K562 (cell line): ENCODE data around the gene OR4D2. TPM values are rescaled to one million over a fixed set of nuclear protein-coding genes. Genes with fewer than 3 reads are reported as not detected.

ENCODE experiments used
- EP300 ChIP-seq: IDR thresholded peaks from 2 replicates; pipeline ENCODE4 v1.6.1; 2012; ENCODE audit warnings: low read length, improper control_type of control experiment
- ESRRA ChIP-seq: fragments of 450-650 bp; IDR thresholded peaks from 2 replicates; pipeline ENCODE4 v1.6.1; 2014; ENCODE audit warnings: low read depth, mild to moderate bottlenecking, moderate library complexity, borderline replicate concordance
- FIP1L1 ChIP-seq: fragments of 200-400 bp; formaldehyde crosslinking; IDR thresholded peaks from 2 replicates; pipeline ENCODE4 v1.6.1; 2018; ENCODE audit warnings: mild to moderate bottlenecking, low read depth, low read length; ENCODE audit not compliant: poor library complexity, severe bottlenecking
- GTF2E2 ChIP-seq: fragments of 200-800 bp; sonication (Bioruptor generic); IDR thresholded peaks from 2 replicates; pipeline ENCODE4 v1.6.1; 2016; ENCODE audit warnings: missing genetic modification characterization, missing compliant biosample characterization
- JUND ChIP-seq, 2 experiments: IDR thresholded peaks; 2 replicates in 1 of 2; 3 replicates in 1 of 2; pipeline ENCODE4 v1.6.1; 2011; ENCODE audit warnings: borderline replicate concordance in 2 of 2, low read depth in 2 of 2, low read length in 2 of 2, improper control_type of control experiment in 1 of 2, missing biosample characterization in 1 of 2, missing genetic modification characterization in 1 of 2, missing genetic modification reagents in 1 of 2
- NCOA4 ChIP-seq: fragments of 450-650 bp; IDR thresholded peaks from 2 replicates; pipeline ENCODE4 v1.6.1; 2018; ENCODE audit warnings: mild to moderate bottlenecking; ENCODE audit not compliant: partially characterized antibody
- RBM25 ChIP-seq: fragments of 200-400 bp; formaldehyde crosslinking; IDR thresholded peaks from 2 replicates; pipeline ENCODE4 v1.6.1; 2018; ENCODE audit warnings: low read length, low read depth, moderate library complexity; ENCODE audit not compliant: severe bottlenecking
- ZNF830 ChIP-seq: fragments of 250-450 bp; sonication (Bioruptor Pico); IDR thresholded peaks from 2 replicates; pipeline ENCODE4 v1.5.0; 2021; ENCODE audit warnings: mild to moderate bottlenecking
- polyA plus RNA-seq, 8 experiments: library from polyadenylated mRNA; depleted of rRNA in 4 of 8; stranded (reverse) in 5 of 8; unstranded in 3 of 8; fragments of >200 nt; fragmentation: Nextera tagmentation in 2 of 8; fragmentation: Illumina TruSeq in 1 of 8; extraction: Ambion mirVana in 2 of 8; extraction: Trizol in 1 of 8; gene quantifications; 2 replicates each; pipeline versions ENCODE4 v1.2.1 to v1.2.3, GENCODE V29; 2011 to 2014; ENCODE audit warnings: inconsistent platforms in 1 of 8, missing spikeins in 1 of 8
- total RNA-seq, 7 experiments: library from RNA; depleted of rRNA in 6 of 7; stranded (reverse); fragments of >200 nt in 6 of 7; fragmentation: Illumina TruSeq in 2 of 7; extraction: Trizol in 2 of 7; gene quantifications; 2 replicates each; pipeline versions ENCODE4 v1.2.1 to v1.2.3, GENCODE V29; 2011 to 2021; ENCODE audit warnings: low replicate concordance in 1 of 7
- TF ChIP-seq, protein P1 (sequence below): sonication (generic); formaldehyde crosslinking; IDR thresholded peaks from 2 replicates; pipeline ENCODE4 v1.8.0; 2023; ENCODE audit warnings: mild to moderate bottlenecking, missing genetic modification reagents
- TF ChIP-seq, protein P2 (sequence below): IDR thresholded peaks from 3 replicates; pipeline ENCODE4 v1.6.1; 2011; ENCODE audit warnings: borderline replicate concordance, mild to moderate bottlenecking; ENCODE audit not compliant: insufficient read length, insufficient read depth
- TF ChIP-seq, protein P3 (sequence below): fragments of 450-650 bp; IDR thresholded peaks from 2 replicates; pipeline ENCODE4 v1.6.1; 2016; ENCODE audit warnings: missing biosample characterization, missing genetic modification characterization
- TF ChIP-seq, protein P4 (sequence below): sonication (generic); formaldehyde crosslinking; IDR thresholded peaks from 2 replicates; pipeline ENCODE4 v1.8.0; 2022; ENCODE audit warnings: missing genetic modification reagents, mild to moderate bottlenecking, moderate library complexity, borderline replicate concordance
- TF ChIP-seq, protein P5 (sequence below): fragments of 250-450 bp; sonication (Bioruptor Pico); IDR thresholded peaks from 2 replicates; pipeline ENCODE4 v1.5.0; 2021
- TF ChIP-seq, protein P6 (sequence below): fragments of 150-350 bp; IDR thresholded peaks from 2 replicates; pipeline ENCODE4 v1.6.1; 2014; ENCODE audit warnings: low read depth, mild to moderate bottlenecking, low read length, borderline replicate concordance

OR4D2 gene
- total and polyA plus RNA-seq, 9 of the 15 experiments (the other 6 are each of a cell fraction or from before 2014, with no cell fraction given) = not detected

DNA sequence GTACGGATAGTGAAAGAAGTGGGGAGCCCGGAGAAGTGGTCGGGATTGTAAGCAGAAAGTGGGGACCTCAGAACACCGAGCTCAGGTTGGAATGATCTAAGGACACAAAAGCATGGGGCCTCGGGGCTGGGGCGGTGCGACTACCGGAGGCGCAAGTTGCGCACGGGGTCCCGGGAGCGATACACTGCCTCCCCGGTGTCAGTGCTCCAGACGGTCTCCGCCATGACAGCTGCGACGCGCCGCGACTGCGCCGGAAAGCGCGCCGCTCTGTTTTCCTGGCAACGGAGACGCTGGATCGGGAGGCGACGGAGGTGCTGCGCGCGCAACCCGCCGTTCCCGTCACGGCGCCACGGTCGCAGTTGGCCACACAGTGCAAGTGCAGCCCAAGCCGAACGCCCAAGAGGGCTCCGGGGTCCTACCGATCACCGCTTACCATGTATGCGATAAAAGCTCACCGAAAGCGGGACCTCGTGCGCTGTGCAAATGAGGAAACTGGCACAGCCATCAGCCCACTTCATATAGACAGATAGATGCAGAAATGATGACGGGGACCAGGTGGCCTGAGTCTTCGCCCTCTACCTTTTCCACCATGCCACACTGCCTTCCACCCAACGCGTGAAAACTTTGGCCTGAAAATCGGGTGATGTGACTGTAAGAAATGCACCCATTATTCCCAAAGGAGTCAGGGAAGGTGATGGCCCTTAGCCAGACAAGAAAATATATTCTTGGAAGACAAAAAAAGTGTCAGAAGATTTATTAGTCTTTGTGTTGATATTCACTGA is 52.4 kb downstream of the OR4D2 start, which contains the start of gene MKS1 (continued):
- TF ChIP-seq, protein P1, sequence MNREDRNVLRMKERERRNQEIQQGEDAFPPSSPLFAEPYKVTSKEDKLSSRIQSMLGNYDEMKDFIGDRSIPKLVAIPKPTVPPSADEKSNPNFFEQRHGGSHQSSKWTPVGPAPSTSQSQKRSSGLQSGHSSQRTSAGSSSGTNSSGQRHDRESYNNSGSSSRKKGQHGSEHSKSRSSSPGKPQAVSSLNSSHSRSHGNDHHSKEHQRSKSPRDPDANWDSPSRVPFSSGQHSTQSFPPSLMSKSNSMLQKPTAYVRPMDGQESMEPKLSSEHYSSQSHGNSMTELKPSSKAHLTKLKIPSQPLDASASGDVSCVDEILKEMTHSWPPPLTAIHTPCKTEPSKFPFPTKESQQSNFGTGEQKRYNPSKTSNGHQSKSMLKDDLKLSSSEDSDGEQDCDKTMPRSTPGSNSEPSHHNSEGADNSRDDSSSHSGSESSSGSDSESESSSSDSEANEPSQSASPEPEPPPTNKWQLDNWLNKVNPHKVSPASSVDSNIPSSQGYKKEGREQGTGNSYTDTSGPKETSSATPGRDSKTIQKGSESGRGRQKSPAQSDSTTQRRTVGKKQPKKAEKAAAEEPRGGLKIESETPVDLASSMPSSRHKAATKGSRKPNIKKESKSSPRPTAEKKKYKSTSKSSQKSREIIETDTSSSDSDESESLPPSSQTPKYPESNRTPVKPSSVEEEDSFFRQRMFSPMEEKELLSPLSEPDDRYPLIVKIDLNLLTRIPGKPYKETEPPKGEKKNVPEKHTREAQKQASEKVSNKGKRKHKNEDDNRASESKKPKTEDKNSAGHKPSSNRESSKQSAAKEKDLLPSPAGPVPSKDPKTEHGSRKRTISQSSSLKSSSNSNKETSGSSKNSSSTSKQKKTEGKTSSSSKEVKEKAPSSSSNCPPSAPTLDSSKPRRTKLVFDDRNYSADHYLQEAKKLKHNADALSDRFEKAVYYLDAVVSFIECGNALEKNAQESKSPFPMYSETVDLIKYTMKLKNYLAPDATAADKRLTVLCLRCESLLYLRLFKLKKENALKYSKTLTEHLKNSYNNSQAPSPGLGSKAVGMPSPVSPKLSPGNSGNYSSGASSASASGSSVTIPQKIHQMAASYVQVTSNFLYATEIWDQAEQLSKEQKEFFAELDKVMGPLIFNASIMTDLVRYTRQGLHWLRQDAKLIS = no peak
- no peak for TF ChIP-seq NCOA4
- no peak for TF ChIP-seq RBM25
- TF ChIP-seq ZNF830 (CRISPR knock-in tag) = no peak
- TF ChIP-seq, protein P2, sequence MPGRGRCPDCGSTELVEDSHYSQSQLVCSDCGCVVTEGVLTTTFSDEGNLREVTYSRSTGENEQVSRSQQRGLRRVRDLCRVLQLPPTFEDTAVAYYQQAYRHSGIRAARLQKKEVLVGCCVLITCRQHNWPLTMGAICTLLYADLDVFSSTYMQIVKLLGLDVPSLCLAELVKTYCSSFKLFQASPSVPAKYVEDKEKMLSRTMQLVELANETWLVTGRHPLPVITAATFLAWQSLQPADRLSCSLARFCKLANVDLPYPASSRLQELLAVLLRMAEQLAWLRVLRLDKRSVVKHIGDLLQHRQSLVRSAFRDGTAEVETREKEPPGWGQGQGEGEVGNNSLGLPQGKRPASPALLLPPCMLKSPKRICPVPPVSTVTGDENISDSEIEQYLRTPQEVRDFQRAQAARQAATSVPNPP = no peak
- TF ChIP-seq, protein P3, sequence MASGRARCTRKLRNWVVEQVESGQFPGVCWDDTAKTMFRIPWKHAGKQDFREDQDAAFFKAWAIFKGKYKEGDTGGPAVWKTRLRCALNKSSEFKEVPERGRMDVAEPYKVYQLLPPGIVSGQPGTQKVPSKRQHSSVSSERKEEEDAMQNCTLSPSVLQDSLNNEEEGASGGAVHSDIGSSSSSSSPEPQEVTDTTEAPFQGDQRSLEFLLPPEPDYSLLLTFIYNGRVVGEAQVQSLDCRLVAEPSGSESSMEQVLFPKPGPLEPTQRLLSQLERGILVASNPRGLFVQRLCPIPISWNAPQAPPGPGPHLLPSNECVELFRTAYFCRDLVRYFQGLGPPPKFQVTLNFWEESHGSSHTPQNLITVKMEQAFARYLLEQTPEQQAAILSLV = no peak
- no peak for TF ChIP-seq ESRRA
- TF ChIP-seq GTF2E2 = peak; percentile 72; the same call in 1 of the 2 replicates
- TF ChIP-seq JUND (IDR thresholded peaks at IDR 0.05; ENCODE audit: borderline replicate concordance, low read depth, low read length) = no peak
- no peak; the same call in 2 of the 3 replicates for TF ChIP-seq JUND (tag; IDR thresholded peaks at IDR 0.05; ENCODE audit: borderline replicate concordance, low read depth, low read length)
- no peak for TF ChIP-seq FIP1L1
- TF ChIP-seq, protein P4, sequence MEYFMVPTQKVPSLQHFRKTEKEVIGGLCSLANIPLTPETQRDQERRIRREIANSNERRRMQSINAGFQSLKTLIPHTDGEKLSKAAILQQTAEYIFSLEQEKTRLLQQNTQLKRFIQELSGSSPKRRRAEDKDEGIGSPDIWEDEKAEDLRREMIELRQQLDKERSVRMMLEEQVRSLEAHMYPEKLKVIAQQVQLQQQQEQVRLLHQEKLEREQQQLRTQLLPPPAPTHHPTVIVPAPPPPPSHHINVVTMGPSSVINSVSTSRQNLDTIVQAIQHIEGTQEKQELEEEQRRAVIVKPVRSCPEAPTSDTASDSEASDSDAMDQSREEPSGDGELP (CRISPR knock-in tag) = peak; percentile 94
- no peak for TF ChIP-seq EP300
- TF ChIP-seq, protein P5, sequence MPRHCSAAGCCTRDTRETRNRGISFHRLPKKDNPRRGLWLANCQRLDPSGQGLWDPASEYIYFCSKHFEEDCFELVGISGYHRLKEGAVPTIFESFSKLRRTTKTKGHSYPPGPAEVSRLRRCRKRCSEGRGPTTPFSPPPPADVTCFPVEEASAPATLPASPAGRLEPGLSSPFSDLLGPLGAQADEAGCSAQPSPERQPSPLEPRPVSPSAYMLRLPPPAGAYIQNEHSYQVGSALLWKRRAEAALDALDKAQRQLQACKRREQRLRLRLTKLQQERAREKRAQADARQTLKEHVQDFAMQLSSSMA (CRISPR knock-in tag) = no peak
- TF ChIP-seq, protein P6, sequence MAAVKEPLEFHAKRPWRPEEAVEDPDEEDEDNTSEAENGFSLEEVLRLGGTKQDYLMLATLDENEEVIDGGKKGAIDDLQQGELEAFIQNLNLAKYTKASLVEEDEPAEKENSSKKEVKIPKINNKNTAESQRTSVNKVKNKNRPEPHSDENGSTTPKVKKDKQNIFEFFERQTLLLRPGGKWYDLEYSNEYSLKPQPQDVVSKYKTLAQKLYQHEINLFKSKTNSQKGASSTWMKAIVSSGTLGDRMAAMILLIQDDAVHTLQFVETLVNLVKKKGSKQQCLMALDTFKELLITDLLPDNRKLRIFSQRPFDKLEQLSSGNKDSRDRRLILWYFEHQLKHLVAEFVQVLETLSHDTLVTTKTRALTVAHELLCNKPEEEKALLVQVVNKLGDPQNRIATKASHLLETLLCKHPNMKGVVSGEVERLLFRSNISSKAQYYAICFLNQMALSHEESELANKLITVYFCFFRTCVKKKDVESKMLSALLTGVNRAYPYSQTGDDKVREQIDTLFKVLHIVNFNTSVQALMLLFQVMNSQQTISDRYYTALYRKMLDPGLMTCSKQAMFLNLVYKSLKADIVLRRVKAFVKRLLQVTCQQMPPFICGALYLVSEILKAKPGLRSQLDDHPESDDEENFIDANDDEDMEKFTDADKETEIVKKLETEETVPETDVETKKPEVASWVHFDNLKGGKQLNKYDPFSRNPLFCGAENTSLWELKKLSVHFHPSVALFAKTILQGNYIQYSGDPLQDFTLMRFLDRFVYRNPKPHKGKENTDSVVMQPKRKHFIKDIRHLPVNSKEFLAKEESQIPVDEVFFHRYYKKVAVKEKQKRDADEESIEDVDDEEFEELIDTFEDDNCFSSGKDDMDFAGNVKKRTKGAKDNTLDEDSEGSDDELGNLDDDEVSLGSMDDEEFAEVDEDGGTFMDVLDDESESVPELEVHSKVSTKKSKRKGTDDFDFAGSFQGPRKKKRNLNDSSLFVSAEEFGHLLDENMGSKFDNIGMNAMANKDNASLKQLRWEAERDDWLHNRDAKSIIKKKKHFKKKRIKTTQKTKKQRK = no peak
